Activated CD8-positive, alpha-beta memory T cell treated with anti-CD3 and anti-CD28 coated beads, Interleukin-2, amount 10 ng/mL, durations not matched to agents 7 days and 5 days (primary cell): ENCODE data around the gene PDE1A. TPM values are rescaled to one million over a fixed set of nuclear protein-coding genes. Genes with fewer than 3 reads are reported as not detected.
"Not testable (repeated sequence)": the region's sequence is repeated elsewhere in the genome, so short reads cannot be mapped to it uniquely, and the experiment has no call there.

ENCODE experiments used
- ATAC-seq: fragments of 150-1000 bp; cut with Tn5 transposase; one replicate; pipeline ENCODE4 v1.10.0; 2021; ENCODE audit warnings: moderate library complexity
- CTCF ChIA-PET: fragments of 350-600 bp; sonication (Branson Sonifier 250); formaldehyde crosslinking; loops from one replicate; lab custom pipeline; 2021; ENCODE audit warnings: antibody characterized with exemption; lab: Charles Lee
- DNase-seq: peaks from one replicate; pipeline ENCODE4 v3.0.0-alpha.2; 2020
- H3K27ac Mint-ChIP-seq: one replicate; pipeline ENCODE4 v1.8.0; 2021; ENCODE audit warnings: mild to moderate bottlenecking, mixed read lengths
- H3K27me3 Mint-ChIP-seq: one replicate; pipeline ENCODE4 v1.8.0; 2021; ENCODE audit warnings: mixed read lengths
- H3K36me3 Mint-ChIP-seq: one replicate; pipeline ENCODE4 v1.8.0; 2021; ENCODE audit warnings: mild to moderate bottlenecking, mixed read lengths
- H3K4me1 Mint-ChIP-seq: one replicate; pipeline ENCODE4 v1.8.0; 2021; ENCODE audit warnings: mixed read lengths
- H3K4me3 Mint-ChIP-seq: one replicate; pipeline ENCODE4 v1.8.0; 2021; ENCODE audit warnings: mild to moderate bottlenecking, moderate library complexity, mixed read lengths
- H3K9me3 Mint-ChIP-seq: one replicate; pipeline ENCODE4 v1.8.0; 2022; ENCODE audit warnings: low read depth, mixed read lengths
- total RNA-seq, 2 experiments: library from RNA; stranded (reverse); gene quantifications; one replicate each; pipeline ENCODE4 v1.2.3, GENCODE V29; 2021

PDE1A gene
- total RNA-seq, 2 experiments from 2014 or later, result not detected

GRCh38 chr2:182386267-182386880 is 40.5 kb downstream of the PDE1A start:
- DNase-seq, H3K36me3 Mint-ChIP-seq, H3K9me3 Mint-ChIP-seq, CTCF ChIA-PET, H3K27ac Mint-ChIP-seq, H3K4me1 Mint-ChIP-seq, H3K4me3 Mint-ChIP-seq, ATAC-seq, H3K27me3 Mint-ChIP-seq: not testable (repeated sequence)

GRCh38 chr2:182384860-182385259 is 42.0 kb downstream of the PDE1A start:
- Mint-ChIP-seq H3K4me3 (no peak overlapping the region), H3K9me3 (peaks cover 10% of the 10 kb centered on the region), H3K4me1 (no peaks in the 10 kb centered on the region), H3K36me3 (no peaks in the 10 kb centered on the region), H3K27me3 (no peaks in the 10 kb centered on the region), H3K27ac (no peak overlapping the region)
- ATAC-seq (no peak), DNase-seq (no peak)
- CTCF ChIA-PET, result no interaction called here

GRCh38 chr2:182381225-182381624 is 45.6 kb downstream of the PDE1A start:
- peaks cover 15% of the 10 kb centered on the region for H3K9me3 Mint-ChIP-seq
- DNase-seq (no peak), ATAC-seq (no peak)
- H3K27ac Mint-ChIP-seq, result no peak overlapping the region
- no peaks in the 10 kb centered on the region for H3K4me1 Mint-ChIP-seq
- CTCF ChIA-PET, result no interaction called here
- H3K27me3 Mint-ChIP-seq, result no peaks in the 10 kb centered on the region
- H3K4me3 Mint-ChIP-seq, result no peak overlapping the region
- H3K36me3 Mint-ChIP-seq, result no peaks in the 10 kb centered on the region

- H3K4me1 Mint-ChIP-seq, result no peaks in the 10 kb centered on the region
- no peak for DNase-seq
- no peak for ATAC-seq
- no peaks in the 10 kb centered on the region for H3K36me3 Mint-ChIP-seq
- no peak overlapping the region for H3K4me3 Mint-ChIP-seq
- no peak overlapping the region for H3K27ac Mint-ChIP-seq
- H3K27me3 Mint-ChIP-seq, result no peaks in the 10 kb centered on the region
- H3K9me3 Mint-ChIP-seq, result peaks cover 11% of the 10 kb centered on the region
- CTCF ChIA-PET, result no interaction called here
Observed at GRCh38 chr2:182379241-182379640, 47.6 kb downstream of the PDE1A start.

- Mint-ChIP-seq H3K27ac (no peak overlapping the region), H3K4me3 (no peak overlapping the region), H3K36me3 (no peaks in the 10 kb centered on the region), H3K4me1 (no peaks in the 10 kb centered on the region), H3K9me3 (peaks cover 11% of the 10 kb centered on the region), H3K27me3 (no peaks in the 10 kb centered on the region)
- DNase-seq (no peak), ATAC-seq (no peak)
- CTCF ChIA-PET, result no interaction called here
Observed at GRCh38 chr2:182378759-182379158, 48.1 kb downstream of the PDE1A start.

GRCh38 chr2:182377467-182377866 is 49.4 kb downstream of the PDE1A start:
- no peaks in the 10 kb centered on the region for H3K27me3 Mint-ChIP-seq
- DNase-seq (no peak), ATAC-seq (no peak)
- H3K4me3 Mint-ChIP-seq, result no peak overlapping the region
- H3K9me3 Mint-ChIP-seq, result peaks cover 10% of the 10 kb centered on the region
- H3K4me1 Mint-ChIP-seq, result no peaks in the 10 kb centered on the region
- CTCF ChIA-PET, result no interaction called here
- H3K27ac Mint-ChIP-seq, result no peak overlapping the region
- no peaks in the 10 kb centered on the region for H3K36me3 Mint-ChIP-seq

- Mint-ChIP-seq H3K4me1 (no peaks in the 10 kb centered on the region), H3K4me3 (no peak overlapping the region), H3K27ac (no peak overlapping the region), H3K27me3 (no peaks in the 10 kb centered on the region), H3K9me3 (peaks cover 10% of the 10 kb centered on the region), H3K36me3 (no peaks in the 10 kb centered on the region)
- CTCF ChIA-PET, result no interaction called here
- ATAC-seq, result no peak
- DNase-seq, result no peak
Observed at GRCh38 chr2:182375862-182376261, 51.0 kb downstream of the PDE1A start.

GRCh38 chr2:182372661-182373060 is 54.2 kb downstream of the PDE1A start:
- H3K4me1 Mint-ChIP-seq, result no peaks in the 10 kb centered on the region
- no peaks in the 10 kb centered on the region for H3K27me3 Mint-ChIP-seq
- DNase-seq (no peak), ATAC-seq (no peak)
- H3K4me3 Mint-ChIP-seq, result no peak overlapping the region
- no peak overlapping the region for H3K27ac Mint-ChIP-seq
- peaks cover 10% of the 10 kb centered on the region for H3K9me3 Mint-ChIP-seq
- CTCF ChIA-PET, result no interaction called here
- H3K36me3 Mint-ChIP-seq, result no peaks in the 10 kb centered on the region

- H3K36me3 Mint-ChIP-seq, result no peaks in the 10 kb centered on the region
- no peaks in the 10 kb centered on the region for H3K4me1 Mint-ChIP-seq
- H3K9me3 Mint-ChIP-seq, result peaks cover 2% of the 10 kb centered on the region
- H3K27ac Mint-ChIP-seq, result no peak overlapping the region
- ATAC-seq (no peak), DNase-seq (no peak)
- CTCF ChIA-PET, result no interaction called here
- no peak overlapping the region for H3K4me3 Mint-ChIP-seq
- H3K27me3 Mint-ChIP-seq, result no peaks in the 10 kb centered on the region
Observed at GRCh38 chr2:182368996-182369395, 57.8 kb downstream of the PDE1A start.

- Mint-ChIP-seq H3K27me3 (no peaks in the 10 kb centered on the region), H3K27ac (no peak overlapping the region)
Observed at GRCh38 chr2:182368446-182368845, 58.4 kb downstream of the PDE1A start.

GRCh38 chr2:182367401-182367800 is 59.4 kb downstream of the PDE1A start:
- no peaks in the 10 kb centered on the region for H3K9me3 Mint-ChIP-seq

More at GRCh38 chr2:182368446-182368845, 58.4 kb downstream of the PDE1A start:
- CTCF ChIA-PET, result no interaction called here
- ATAC-seq (no peak), DNase-seq (no peak)
- Mint-ChIP-seq H3K36me3 (no peaks in the 10 kb centered on the region), H3K4me3 (no peak overlapping the region), H3K9me3 (peaks cover 2% of the 10 kb centered on the region), H3K4me1 (no peaks in the 10 kb centered on the region)

GRCh38 chr2:182366628-182367027 is 60.2 kb downstream of the PDE1A start:
- CTCF ChIA-PET, result no interaction called here
- Mint-ChIP-seq H3K4me3 (no peak overlapping the region), H3K36me3 (no peaks in the 10 kb centered on the region), H3K4me1 (no peaks in the 10 kb centered on the region), H3K9me3 (no peaks in the 10 kb centered on the region), H3K27me3 (no peaks in the 10 kb centered on the region), H3K27ac (no peak overlapping the region)
- DNase-seq (no peak), ATAC-seq (no peak)

More at GRCh38 chr2:182367401-182367800, 59.4 kb downstream of the PDE1A start:
- Mint-ChIP-seq H3K4me1 (no peaks in the 10 kb centered on the region), H3K27ac (no peak overlapping the region), H3K4me3 (no peak overlapping the region), H3K36me3 (no peaks in the 10 kb centered on the region), H3K27me3 (no peaks in the 10 kb centered on the region)
- ATAC-seq (no peak), DNase-seq (no peak)
- CTCF ChIA-PET, result no interaction called here

GRCh38 chr2:182365855-182366254 is 61.0 kb downstream of the PDE1A start:
- CTCF ChIA-PET, result no interaction called here
- Mint-ChIP-seq H3K27me3 (no peaks in the 10 kb centered on the region), H3K36me3 (no peaks in the 10 kb centered on the region), H3K9me3 (no peaks in the 10 kb centered on the region), H3K4me3 (no peak overlapping the region), H3K27ac (no peak overlapping the region), H3K4me1 (no peaks in the 10 kb centered on the region)
- DNase-seq (no peak), ATAC-seq (no peak)

GRCh38 chr2:182361477-182361876 is 65.4 kb downstream of the PDE1A start:
- Mint-ChIP-seq H3K36me3 (no peaks in the 10 kb centered on the region), H3K4me1 (no peaks in the 10 kb centered on the region), H3K9me3 (no peaks in the 10 kb centered on the region), H3K27ac (no peak overlapping the region), H3K4me3 (no peak overlapping the region), H3K27me3 (no peaks in the 10 kb centered on the region)
- CTCF ChIA-PET, result no interaction called here
- ATAC-seq, result no peak
- no peak for DNase-seq
